HG03060 (cell line): Measurements from ENCODE around the gene TMPRSS13.
"Not testable (repeated sequence)": the region's sequence is repeated elsewhere in the genome, so short reads cannot be mapped to it uniquely, and the experiment has no call there.

Source experiments
- ATAC-seq: cut with Tn5 transposase; IDR thresholded peaks from one replicate; pipeline ENCODE4 v1.9.1; 2021; ENCODE audit warnings: low read depth, moderate number of reproducible peaks; ENCODE audit not compliant: unreplicated experiment

TMPRSS13 gene

DNA sequence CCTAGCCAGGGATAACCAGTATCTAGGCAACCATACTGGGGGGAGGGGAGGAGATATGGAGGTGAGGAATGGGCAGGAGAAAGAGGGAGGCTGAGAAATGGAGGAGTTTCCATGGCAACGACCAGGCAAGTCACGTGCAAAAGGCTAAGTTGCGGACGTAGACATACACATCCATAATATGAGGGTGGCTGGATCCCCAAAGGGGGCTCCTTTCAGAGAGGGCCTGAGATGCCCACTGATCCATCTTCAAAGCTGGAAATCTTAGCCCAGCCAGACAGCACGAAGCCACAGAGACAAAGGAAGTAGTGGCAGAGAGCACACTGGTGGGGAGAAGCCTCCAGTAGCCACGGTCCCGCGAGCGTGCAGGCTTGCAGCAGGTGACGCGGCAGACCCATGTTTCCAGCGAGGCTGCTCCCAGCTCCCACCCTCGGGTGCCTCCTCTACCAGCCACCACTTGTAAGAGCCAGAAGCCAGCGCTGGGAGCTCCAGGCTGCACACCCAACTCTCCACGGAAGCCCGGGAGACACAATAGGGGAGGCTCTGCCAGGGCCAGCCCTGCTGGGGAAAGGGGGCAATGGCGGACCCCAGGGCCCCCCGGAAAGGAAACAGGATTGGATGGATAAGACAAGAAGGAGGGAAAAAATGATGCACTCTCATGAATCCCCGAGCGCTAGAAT, 53.7 kb downstream of the TMPRSS13 start:
- no peak for ATAC-seq

DNA sequence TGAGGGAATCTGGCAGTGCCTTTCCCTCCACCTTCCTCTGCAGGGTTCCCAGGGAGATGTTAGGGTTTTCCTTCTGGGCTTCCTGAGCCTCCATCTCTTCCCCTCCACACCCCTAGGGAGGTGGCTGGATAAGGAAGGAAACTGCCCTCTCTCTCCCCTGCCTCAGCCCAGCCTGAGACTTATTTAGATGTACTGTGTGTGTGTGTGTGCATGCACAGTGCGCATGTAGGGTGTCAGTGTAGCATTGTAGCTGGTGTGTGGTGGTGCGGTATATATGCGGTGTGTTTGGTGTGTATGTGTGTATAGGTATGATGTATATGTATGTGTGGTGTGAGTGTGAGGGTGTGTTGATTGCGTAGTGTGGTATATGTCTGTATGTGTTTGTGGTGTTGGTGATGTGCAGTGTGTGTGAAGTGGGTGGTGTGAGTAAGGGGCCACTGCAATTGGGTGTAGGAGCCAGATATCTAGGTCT, 54.3 kb downstream of the TMPRSS13 start:
- no peak for ATAC-seq

DNA sequence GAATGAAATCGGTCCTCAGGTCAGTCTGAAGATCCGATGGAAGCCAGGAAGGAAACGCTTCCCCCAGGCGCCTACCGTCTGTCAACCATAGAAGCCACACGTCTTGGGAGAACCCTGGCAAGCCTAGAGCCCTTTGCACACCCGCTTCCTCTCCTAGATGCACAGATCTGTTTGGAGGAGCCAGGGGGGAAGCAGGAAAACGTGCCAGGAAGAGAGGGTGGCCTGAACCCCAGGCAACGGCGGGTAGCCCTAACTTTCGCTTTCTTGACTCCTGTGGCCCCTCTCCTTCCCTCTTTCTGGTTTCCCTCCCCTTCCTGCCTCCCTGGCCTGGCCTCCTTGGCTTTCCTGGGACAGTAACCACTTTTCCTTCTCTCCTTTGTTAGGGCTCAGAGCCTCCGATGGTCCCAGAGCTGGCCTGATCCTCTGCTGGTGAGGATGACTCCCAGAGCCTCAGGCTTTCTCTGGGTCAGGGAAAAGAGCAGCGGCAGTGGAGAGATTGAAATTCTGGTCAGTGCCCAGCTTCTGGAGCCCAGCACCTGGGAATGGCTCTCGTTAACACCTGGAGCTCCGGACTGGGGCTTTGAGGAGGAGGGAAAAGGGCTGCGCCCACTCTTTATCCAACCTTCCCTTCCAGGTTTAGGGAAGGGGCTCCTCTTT, 54.8 kb downstream of the TMPRSS13 start:
- no peak for ATAC-seq

DNA sequence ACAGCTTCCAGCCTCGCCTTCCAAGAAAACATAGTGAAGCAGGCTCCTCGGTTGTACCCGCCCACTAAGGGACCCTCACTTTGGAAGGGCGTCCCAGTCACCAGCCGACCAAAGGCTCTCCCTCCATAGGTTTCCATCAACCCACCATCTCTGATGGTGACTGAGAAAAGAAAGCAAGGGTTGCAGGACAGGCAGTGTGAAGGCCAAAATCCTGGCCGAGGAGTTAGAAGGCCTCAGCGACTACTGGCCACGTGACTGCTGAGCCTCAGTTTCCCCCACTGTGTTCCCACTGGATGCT, 55.4 kb downstream of the TMPRSS13 start:
- no peak for ATAC-seq

DNA sequence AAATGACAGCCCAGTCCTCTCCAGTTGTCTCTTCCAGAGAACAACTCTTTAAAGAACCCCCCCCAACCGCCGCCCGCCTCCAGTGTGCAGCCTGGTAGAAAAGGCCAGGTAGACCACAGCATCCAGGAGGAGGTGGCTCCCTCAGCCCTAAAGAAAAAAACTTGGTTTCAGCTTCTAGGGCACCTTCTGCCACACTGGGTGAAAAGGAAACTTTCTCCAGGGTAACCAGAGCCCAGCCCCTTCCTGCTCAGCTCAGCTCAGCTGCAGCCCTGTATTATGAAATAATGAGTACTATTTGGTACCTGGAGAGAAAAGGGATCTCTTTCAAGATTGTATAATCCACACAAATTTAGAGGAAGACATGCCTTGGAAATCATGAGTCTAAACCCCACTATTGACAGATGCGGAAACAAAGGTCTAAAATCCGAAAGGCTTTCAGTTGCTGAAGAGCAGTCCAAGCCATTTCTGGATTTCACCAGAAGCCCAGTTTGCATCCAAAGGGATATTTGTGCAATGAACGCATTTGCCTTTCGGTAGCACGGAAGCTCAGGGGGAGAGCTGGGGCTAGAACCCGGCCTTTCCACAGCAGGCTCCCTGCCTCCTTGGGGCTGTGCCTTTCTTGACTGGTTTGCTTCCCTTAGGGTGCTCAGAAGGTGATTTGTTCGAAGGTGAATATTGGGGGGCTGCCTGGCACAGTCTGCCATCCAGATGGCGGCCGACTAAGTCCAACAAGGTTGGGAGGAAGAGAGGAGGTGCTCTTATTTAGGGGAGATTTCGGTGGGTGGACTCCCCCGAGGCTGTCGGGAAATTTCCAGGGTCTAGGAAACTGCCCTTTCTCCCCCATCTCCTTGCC, 56.0 kb downstream of the TMPRSS13 start:
- ATAC-seq = no peak

DNA sequence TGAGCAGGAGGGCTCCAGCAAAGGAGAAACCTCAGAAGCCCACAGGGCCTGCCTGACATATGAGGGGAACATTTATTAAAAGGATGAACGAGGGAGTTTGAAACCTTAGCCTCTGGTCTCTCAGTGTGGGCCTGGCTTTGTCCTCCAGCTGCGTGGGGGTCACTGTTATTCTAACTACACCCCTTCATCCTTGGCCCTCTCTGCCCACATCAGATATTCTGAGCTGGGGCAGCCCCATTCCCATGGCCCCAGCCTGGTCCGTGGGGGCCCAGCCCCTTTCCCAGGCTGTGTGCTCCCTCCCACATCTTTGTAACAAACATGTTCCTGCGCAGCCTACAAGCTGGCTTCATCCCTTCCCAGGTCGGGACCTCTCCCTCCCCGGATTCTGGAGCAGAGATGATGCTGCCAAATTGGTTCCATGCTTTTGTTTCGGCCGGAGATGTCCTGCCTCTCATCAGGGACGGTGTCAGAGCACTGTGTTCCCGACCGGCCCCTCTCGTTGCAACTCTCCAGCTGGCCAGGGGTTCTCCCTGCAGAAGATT, 56.7 kb downstream of the TMPRSS13 start:
- no peak for ATAC-seq

DNA sequence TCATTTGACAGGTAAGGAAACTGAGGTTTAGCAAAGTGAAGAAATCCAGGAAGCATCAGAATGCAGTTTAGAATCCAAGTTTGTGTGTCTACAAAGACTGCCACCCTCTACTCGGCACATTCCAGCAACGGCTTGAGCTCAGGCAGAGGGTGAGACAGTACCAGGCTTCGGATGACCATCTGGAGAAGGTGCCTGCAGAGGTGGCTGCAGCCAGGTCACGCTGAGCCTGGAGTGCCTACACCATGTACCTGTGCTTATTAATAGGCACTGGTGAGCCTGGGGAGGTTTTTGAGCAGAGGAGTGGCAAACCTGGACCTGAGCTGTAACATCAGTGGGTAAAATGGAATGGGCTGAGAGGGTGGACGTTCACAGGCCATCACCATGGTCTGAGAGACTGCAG, 57.4 kb downstream of the TMPRSS13 start:
- no peak for ATAC-seq

DNA sequence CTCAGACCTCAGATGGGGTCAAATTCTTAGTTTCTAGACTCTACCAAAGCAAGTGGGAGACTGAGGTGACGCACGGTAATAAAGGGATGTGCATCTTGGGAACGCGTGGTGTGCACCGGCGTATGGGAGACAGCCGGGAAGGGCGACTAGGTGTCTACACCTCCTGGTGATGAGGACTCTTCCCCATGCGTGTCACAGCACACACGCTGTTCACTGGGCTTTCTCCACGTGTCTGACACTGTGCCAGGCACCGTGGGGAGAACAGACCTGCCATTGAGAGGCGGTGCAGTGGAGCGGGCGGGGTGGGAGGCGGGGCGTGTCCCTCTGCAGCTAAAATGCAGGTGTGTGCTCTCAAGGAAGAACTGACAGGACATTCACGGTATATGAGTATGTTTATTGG, 58.0 kb downstream of the TMPRSS13 start:
- no peak for ATAC-seq

DNA sequence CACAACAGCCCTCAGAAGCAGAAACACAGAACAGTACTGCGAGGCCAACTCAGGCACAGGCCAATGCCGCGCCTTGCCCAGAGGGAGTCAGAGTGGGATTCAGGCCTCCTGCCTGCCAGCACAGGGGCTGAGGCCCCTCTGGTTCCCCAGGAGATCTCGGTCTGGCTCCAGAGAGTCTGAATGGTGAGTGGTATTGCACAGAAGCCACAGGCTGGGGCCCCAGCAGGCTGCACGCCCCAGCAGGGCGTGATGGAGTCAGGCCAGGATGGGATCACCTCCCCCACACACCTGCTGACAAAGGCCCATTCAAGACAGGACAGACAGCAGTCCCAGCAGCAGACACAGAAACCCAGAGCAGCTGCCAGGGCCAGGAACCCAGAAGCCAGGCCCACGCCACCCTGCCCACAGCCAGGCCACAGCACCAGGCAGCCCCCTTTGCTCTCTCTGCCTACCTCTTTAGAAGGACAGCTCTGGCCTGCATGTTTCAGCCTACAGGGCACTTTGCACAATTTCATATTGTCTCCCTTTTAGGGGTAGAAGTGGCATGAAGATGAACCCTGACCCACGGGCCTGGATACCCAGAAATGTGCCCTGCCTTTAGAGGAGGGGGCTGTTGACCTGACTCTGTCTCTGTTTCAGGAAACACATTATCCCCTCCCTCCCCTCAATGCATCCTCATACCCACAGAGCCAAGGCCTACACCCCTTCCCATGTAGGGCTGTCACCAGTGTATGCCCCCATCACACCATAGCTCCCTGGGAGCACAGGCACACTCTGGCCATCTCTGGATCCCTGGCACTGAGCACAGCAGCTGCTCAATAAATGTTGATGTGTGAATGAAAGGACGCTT, 58.9 kb downstream of the TMPRSS13 start:
- ATAC-seq = no peak

DNA sequence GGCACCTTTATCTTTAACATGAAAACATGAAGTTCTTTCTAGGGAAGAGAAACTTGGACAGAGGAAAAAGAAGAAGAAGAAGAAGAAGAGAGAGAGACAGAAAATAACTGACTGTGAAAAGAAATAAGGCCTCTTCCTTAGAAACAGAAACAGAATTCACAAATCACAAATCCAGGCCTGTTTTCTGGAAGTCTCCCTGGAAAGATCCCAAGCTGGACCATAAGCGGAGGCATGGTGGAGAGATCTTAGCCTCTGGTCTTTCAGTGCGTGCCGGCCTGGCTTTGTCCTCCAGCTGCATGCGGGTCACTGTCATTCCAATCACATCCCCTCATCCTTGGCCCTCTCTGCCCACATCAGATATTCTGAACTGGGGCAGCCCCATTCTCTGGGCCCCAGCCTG, 59.6 kb downstream of the TMPRSS13 start:
- ATAC-seq = no peak

DNA sequence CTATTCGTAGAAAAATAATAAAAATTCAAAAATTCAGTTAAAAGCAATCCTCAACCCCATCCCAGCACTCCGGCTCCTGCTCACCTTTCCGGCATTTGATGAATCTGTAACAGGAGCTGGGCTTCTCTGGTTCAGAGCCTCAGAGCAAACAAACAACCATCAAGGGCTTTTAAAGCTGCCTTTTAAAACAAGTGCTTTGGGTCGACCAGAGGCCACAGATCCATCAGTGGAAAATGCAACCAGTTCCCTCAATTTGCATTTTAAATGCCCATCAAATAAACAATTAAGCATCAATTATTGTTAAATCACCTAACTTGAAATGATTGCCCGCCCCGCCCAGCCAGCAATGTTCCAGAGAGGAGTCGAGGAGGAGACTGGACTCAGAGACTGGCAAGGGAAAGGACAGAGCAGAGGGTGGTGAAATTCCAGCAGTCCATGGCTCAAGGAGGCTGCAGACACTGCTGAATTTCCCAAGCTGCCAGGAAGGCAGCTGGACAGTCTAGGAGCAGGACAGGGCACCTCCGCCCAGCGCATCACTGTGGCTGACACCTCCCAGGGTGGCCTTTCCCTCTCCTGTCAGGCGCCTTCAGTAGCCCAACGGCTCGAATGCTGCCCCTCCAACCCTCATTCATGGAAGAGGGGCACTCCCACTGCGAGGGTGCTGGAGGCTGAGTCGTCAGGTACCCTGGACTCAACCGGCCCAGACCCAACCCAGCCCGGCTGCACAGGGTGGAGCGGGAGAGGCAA, 60.2 kb downstream of the TMPRSS13 start:
- ATAC-seq = no peak

DNA sequence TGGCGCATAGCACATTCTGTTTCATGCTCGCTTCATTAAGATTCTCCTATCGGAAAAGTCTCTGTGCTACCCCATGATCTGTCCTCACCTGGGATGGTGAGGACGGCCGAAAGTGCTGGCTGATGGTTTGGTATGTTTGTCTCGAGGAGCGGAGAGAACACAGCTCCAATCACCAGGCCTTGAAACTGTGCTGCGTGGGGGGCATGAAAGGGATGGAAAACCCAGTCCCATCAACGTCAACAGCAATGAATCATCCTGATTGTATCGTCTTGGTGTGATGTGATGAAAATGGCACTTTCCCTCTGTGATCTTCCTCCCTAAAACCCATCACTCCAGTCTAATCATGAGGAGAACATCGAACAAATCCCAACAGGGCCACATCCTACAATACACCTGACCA, 61.1 kb downstream of the TMPRSS13 start:
- ATAC-seq = no peak

DNA sequence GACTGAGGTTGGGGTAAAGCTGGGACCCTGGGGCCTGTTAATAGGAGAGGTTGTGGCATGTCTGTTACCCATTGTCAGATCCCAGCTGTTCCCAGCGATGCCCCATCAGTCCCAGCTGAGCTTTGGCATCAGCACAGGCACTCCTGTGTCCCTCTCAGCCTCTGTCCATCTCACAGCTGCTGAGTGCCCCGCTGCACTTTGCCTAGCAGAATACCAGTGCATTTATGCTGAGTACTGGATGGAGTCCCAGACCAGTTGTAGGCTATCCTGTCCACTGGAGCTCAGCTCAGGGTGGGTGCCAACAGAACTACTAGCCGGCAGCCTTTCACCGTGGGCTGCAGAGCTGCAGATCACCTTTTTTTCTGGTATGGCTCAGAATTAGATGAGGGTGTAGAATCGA, 62.7 kb downstream of the TMPRSS13 start:
- no peak for ATAC-seq

DNA sequence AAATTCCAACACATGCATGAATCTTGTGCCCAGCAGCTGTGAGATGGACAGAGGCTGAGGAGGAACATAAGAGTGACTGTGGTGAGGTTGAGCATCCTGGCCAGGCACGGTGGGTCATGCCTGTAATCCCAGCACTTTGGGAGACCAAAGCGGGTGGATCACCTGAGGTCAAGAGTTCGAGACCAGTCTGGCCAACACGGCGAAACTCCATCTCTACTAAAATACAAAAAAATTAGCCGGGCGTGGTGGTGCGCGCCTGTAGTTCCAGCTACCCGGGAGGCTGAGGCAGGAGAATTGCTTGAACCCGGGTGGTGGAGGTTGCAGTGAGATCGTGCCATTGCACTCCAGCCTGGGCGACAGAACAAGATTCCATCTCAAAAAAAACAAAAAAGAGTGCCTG, 63.7 kb downstream of the TMPRSS13 start:
- ATAC-seq = not testable (repeated sequence)

DNA sequence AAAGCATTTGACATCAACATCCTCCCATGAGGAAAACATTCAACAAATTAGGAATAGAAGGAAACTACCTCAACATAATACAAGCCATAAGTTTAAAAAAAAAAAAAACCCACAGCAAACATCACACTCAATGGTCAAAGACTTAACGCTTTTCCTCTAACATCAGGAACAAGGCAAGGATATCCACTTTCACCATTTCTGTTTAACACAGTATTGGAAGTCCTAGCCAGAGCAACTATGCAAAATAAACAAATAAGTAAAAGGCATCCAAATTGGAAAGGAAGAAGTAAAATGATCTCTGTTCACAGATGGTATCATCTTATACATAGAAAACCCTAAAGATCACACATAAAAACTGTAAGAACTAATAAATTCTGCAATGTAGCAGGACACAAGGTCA, 65.8 kb downstream of the TMPRSS13 start:
- no peak for ATAC-seq

DNA sequence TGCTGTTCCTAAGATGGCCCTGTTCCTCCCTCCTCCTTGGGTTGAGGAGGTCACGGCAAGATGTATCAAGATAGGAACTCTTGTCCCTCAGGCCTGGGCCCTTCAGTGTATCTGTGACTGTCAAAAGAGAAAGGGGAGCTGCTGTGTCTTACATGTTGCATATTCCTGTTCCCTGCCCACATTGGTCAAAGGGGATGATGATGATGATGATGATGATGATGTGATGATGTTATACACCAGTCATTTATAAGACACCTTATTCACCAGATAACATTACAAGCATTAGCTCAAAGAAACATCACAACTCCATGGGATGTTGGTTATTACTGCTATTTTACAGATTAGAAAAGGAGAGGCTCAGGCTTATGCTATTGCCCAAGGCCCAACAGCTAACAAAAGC, 66.4 kb downstream of the TMPRSS13 start:
- no peak for ATAC-seq

DNA sequence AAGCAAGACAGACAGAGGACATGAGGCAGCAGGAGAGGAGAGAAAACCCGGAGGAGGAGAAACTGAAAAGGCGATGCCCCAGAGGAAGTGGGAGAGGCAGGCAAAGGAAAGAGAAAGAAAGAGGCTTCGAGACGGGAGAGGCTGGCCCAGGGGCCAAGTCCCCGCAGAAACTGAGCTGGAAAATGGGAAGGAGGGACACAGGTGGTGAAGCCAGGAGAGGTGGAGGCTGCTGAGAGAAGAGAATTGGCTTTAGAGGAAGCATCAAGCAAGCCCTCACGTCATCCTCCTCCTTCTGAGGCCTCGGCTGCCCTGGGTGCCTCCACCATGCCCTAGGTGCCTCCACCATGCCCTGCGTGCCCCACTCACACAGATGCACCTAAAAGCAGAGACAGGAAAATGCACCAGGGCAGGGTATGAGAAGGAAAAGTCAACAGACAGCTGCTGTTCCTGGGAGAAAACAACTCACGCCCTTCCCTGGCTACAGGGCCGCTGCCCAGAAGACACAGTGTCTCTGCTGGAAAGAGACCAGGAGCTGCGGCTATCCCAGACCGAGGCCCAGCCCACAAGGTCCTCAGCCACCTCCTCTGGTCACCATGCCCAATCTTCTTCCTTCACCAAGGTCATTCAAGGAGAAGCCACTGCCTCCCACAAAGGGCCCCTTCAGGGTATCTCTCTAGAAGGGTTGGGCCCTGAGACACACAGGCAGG, 67.0 kb downstream of the TMPRSS13 start:
- no peak for ATAC-seq

DNA sequence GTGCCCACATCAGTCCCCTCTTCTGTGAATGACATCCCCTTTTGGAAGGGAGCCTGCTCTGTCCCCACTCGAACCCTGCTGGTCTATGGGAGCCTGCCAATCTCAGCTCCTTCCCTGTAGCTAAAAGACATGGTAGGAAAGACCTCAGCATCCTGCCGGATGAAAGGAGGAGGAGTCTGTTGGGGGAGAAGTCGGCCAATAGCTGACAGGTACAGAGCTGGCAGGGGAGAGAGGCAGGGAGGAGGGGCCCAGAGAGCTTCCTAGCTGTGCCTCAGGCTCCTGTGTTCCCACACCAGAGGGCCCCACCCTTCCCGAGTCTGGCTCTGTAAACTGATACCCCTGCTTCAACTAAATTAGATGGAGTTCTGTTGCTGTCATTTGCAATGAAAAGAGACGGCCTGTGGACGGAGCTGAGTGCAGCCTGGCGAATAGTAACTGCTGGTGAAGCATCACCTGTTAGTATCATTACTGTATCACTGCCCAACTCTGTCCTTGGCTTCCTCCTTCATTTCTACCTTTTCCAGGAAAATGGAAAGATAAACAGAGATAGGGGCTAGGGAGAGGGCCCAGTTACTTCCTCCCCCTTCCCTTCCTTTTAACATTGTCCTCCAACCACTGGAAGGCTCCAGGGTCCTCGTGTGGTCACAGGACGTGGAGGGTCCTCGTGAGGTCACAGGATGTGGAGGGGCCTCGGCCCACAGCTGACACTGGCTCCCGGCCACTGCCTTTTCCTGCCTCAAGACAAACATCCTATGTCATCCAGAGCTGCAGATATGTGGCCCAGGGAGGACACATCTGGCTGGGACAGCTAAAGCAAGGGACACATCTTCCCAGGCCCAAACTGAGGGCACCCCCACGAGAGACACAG, 67.8 kb downstream of the TMPRSS13 start:
- ATAC-seq = no peak
